HK-2 (cell line): ENCODE data around the gene TUBGCP6.

Experiments
- DNase-seq: peaks from one replicate; pipeline ENCODE4 v3.0.0-alpha.2; 2018; ENCODE audit not compliant: unreplicated experiment

Gene TUBGCP6

DNA sequence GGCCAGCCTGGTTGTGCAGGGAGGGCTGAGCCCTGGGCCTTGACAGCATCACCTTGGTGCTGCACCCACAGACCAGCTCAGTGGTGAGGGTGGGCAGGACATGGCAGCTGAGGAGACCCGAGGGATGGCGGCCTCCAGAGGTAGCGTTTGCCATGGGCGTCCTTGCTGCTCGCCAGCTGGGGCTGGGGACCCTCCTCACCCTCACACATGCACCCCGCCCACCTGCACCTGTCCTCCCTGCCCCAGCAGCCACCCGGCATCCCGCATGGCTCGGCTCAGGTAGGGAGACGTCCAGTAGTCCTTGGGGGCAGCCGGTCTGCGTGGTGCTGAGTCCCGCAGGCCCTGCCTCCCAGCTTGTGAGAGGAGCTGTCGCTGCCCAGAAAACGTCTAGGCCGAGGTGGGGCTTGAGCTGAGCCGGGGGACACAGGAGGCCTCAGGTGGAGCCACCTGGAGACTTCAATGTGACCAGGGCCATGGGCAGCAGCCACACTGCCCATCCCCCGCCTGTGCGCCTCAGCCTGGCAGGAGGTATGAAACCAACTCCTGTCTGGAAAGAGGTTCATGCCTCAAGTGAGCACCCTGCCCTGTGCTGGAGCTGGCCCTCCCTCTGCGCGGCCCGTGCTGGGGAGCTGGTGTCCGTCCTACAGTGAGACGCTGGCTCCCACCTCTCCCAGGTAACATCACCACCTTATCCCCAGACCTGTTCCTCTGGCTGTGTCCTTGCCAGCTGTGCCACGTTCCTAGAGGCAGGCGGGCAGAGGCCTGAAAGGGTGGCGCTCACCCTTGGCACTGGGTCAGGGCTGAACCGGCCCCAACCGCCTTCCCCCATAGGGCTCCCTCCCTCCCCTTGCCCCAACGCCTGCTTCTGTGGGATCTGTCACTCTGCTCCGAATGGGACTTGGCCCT, 62.4 kb downstream of the TUBGCP6 start:
- DNase-seq, result no peak

DNA sequence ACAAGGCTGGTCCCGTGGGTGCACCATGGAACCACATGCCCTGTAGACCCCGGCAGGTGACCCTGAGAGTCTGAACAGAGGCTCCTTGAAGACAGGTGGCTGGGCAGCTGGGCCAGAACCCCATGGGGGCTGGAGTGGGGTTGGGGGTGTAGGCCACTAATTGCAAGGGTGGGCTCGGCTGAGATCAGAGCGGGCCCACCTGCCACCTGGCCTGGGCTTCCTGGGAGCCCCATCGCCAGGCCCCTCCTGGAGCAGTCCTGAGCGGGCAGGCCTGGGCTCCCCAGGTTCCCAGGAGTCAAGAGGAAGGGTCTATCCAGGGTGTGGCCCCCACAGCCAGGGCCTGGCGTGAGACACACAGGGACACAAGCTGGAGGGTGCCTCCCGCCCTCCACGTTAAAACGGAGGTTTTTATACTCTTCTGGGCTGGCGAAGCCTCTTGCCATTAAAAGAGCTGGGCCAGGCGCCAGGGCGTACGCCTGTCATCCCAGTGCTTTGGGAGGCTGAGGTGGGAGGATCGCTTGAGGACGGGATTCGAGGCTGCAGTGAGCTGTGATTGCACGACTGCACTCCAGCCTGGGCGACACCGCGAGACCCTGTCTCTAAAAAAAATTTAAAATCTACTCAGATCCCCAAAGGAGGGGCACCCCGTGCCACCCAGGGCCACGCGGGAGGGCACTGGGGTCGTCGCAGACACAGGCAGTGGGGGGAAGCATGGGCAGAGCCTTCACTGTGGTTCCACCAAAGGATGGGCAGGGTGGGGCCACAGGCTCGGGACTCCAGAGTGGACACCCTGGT, 63.9 kb downstream of the TUBGCP6 start:
- DNase-seq, result no peak

DNA sequence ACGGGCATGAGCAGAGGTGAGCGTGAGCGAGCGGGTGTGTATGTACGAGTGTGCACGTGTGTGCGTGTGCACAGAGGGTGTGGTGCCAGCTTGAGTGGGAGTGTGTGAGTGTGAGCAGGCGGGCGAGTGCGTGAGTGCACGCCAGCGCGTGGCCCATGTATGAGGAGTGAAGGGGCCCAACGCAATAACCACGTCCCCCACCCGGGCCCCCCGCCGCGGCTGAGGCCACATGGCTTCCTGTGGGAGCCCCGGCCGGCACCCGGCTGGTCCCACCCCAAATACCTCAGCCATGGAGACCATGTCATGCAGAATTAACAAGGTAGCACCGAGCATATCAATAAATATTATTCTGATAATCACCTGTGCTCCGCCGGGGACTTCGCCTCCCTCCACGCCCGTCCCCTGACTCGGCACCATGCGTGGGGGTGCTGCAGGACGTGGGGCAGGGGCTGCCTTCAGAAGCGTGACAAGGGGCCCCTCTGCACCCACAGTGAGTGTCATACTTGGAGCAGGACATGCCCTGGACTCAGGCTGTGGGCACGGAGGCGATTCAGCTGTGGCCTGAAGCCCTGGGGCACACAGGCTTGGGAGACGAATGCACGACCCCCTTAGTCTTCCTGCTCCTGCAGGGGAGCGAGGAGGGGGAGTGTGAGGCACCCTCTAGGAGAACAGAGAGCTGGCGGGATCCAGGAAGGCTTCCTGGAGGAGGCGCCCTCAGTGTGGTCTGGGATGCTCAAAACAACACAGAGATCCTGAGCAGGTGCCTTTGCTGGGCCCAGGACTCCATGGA, 64.7 kb downstream of the TUBGCP6 start:
- DNase-seq, result no peak

DNA sequence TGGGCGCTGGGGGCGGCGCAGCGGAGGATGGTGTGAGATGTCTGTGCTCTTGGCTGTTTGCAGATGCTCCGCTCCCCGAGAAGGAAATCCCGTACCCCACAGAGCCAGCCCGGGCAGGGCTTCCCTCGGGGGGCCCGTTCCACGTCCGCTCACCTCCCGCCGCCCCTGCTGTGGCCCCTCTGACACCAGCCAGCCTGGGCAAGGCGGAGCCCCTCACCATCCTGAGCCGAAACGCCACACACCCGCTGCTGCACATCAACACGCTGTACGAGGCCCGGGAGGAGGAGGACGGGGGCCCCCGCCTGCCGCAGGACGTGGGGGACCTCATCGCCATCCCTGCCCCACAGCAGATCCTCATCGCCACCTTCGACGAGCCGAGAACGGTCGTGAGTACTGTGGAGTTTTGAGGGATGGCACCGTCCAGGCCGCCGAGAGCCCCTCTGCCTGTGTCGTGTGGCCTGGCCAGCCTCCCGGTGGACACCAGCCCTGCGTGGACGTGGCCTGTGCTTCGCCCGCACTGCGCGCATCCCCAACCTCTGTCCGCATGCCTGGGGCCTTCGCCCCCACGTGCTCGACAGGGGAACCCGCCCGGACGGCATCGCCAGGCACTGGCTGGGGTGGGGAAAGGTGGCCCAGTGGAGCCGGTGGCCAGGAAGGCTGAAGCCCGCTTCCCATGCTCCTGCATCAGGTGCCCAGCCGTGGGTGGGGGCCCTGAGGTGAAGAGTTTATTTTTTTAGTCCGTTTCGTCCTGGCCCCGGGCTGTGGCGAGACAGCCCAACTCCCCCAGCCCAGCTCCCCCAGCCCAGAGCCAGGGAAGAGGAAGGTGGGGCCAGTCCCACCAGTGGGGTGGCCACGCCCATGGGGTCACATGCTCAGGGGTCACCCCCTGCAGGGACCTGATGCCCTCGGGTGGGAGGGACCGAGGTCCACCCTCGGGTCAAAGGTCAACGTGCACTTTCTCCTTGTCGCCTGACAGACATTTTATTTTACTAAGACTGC, 65.7 kb downstream of the TUBGCP6 start:
- DNase-seq, result no peak

DNA sequence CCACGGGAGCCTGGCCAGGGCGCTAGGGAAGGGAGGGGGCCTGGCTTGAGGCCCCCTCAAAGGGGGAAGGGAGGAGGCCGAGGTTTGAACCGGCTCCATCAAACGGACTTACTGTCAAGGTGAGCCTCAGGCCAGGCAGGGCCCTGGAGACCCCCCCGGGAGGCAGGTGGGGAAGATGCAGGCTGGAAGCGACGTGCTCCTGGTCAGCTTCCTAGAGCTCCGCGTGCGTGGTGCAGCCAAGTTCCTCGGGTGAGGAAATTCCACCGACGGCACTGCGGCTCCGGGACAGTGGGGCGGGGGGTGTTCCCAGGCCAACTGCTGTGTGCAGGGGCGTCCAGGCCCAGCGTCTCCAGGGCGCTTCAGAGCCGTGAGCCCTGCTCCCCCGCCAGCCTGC, 66.4 kb downstream of the TUBGCP6 start:
- DNase-seq, result no peak

DNA sequence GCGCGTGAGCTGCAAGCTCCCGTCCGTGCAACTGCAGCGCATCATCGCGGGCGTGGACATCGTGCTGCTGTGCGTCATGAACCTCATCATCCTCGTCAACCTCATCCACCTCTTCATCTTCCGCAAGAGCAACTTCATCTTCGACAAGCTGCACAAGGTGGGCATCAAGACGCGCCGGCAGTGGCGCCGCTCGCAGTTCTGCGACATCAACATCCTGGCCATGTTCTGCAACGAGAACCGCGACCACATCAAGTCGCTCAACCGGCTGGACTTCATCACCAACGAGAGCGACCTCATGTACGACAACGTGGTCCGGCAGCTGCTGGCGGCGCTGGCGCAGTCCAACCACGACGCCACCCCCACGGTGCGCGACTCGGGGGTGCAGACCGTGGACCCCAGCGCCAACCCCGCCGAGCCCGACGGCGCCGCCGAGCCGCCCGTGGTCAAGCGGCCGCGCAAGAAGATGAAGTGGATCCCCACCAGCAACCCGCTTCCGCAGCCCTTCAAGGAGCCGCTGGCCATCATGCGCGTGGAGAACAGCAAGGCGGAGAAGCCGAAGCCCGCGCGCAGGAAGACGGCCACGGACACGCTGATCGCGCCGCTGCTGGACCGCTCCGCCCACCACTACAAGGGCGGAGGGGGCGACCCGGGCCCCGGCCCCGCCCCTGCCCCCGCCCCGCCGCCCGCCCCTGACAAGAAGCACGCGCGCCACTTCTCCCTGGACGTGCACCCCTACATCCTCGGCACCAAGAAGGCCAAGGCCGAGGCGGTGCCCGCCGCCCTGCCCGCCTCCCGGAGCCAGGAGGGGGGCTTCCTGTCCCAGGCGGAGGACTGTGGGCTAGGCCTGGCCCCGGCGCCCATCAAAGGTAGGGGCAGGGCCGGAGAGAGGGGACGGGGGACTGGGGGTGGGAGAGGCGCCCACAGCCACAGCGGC, 67.0 kb downstream of the TUBGCP6 start:
- no peak for DNase-seq

DNA sequence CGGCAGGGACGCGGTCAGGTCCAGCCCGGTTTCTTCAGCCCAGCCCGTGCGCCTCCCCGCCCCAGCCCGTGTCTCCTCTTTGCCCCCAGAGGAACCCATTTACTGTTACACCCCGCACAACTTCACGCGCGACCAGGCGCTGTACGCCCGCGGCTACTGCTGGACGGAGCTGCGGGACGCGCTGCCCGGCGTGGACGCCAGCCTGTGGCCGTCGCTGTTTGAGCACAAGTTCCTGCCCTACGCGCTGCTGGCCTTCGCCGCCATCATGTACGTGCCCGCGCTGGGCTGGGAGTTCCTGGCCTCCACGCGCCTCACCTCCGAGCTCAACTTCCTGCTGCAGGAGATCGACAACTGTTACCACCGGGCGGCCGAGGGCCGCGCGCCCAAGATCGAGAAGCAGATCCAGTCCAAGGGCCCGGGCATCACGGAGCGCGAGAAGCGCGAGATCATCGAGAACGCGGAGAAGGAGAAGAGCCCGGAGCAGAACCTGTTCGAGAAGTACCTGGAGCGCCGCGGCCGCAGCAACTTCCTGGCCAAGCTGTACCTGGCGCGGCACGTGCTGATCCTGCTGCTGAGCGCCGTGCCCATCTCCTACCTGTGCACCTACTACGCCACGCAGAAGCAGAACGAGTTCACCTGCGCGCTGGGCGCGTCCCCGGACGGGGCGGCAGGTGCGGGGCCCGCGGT, 67.8 kb downstream of the TUBGCP6 start:
- no peak for DNase-seq

DNA sequence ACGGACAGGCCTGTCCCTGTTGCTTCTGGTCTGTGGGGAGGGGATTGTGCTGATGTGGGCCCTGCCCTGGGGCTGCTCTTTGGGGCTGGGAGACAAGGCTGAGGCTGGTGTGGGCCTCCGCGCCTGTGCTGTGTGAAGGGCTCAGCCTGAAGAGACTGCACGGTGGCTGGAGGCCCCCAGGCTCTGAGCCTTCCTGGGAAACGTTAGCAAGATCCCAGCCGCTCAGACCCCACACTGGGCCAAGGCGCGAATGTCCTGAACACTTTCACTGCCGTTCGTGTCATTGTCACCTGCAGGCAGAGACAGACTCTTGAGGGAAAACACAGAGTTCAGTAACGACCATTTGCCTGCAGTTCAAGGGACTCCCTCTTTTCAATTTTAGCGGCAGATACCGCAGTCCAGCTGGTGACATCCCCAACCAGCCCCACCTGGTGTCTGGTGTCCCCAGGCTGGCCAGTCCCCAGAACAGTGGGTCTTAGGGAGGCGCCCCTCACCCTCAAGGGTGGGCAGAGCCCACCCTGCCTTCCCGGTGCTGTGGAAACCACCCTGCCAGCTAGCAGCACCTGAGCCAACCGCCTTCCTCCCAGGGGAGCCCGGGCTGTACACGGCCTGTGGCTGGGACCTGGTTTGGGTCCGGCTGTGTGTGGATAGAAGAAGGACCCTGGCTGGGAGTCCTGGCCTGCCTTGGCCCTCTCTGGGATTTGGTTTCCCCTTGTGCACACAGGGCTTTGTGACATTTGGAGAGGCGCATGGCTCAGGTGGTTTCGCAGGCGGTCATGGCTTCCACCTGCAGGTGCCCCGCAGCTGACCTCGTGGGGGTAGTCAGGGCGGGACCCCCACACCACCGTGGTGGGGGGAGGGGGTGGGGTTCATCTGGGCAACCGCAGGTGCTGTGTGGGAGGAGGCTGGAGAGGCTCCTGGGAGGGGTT, 68.6 kb downstream of the TUBGCP6 start:
- no peak for DNase-seq

DNA sequence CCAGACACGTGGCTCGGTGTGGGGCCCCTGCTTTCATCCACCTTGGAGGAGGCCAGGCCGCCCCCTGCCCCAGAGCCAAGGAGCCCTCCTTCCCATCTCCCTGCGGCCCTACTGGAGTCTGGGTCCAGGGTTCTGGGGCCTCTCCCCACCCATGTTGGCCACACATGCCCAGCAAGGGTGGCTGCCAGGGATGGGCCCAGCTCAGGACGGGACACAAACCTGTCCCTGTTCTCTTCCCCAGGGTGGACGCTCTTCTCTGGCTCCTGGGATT, 69.7 kb downstream of the TUBGCP6 start:
- no peak for DNase-seq

DNA sequence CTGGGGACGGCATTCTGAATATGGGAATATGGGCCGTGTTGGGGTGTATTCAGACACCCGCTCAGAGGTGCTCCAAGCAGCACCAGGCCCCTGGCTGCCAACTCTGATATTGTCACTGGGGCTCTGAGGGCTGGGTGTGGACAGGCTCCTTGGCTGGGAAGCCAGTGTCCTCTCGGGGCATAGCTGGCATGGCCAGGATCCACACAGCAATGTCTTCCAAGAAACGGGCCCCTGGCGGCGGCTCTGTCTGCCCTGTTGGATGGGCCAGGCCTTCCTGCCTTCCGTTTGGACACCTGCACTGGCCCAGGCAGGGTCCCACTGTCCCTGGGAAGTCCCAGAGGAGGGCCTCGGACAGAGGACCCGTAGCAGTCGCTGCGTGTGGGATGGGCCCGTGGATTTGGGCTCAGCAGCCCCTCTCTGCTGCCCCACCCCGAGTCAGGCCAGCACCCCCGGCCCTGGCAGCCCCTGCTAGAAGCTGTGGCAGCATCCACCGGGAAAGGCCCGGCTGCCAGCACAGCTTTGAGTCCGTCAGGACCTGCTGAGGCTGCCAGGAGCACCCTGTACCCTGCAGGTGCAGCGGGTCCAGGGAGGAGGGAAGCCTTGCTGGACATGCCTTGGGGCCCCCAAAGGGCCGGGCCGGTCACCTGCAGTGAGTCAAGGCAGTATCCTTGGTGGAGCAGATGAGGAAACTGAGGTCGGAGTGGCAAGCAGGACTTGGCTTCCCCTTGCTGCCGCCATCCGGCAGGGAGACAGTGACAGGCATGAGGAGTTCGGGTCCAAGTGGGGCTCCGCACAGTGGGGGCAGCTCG, 70.2 kb downstream of the TUBGCP6 start:
- no peak for DNase-seq

DNA sequence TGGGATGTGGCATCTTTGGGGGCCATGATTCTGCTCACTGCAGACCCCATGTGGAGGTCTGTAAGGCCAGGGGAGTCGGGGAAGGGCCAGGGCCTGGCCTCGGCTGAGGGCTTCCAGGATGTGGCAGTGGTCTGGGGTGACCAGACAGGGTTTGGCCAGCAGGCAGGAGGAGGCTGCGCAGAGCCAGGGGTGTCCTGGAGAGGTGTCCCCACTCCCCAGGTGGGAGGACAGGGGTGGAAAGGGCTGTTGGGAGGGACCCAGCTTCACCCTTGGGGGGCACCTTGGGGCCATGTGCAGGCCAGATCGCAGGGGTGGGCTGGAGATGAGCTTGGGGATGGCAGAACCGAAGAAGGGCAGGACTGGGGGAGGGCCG, 70.9 kb downstream of the TUBGCP6 start:
- DNase-seq, result no peak

DNA sequence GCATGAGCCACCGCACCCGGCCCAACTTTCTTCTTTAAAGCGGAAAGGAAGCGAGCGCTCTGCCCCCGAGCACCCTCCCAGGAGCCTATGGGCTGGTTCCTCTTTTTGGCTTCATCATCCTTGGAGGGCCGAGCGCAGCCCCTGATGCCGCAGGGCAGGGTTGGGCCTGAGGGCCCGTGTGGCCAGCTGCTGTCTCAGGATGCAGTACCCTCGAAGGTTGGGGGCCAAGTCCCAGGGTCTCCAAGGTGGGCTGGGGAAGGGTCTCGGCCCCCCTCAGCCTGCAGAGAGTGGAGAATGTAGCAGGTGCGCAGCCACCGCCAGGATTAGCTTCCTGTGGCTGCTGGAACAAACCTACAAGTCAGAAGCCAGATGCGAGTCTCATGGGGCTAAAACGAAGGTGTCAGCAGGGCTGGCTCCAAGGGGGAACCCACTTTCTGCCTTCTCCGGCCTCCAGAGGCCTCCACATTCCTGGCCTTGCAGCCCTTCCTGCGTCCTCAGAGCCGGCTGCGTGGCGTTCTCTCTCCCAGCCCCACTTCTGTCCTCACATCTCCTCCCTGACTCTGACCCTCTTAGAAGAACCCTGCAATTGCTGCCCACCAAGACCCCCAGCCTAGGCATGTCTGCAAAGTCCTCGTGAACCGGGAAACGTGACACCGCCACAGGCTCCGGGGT, 71.4 kb downstream of the TUBGCP6 start:
- DNase-seq, result no peak

DNA sequence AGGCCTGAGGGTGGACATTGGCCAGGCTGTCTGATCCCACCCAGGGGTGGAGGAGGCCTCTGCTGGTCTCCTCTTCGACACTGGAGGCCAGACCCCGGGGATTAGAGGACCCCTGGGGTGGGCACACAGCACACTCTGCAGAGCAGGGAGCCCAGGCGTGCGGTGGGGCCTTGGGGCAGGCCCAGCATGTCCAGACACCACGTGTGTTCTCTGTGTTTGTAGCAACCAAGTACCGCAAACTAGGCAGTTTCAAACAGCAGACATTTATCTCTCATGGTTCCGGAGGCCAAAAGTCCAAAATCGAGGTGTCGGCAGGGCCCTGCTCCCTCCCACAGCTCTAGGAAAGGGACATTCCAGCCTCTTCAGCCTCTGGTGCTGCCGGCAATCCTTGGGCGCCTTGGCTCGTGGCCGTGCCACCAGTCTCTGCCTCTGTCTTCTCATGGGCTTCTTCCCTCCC, 72.8 kb downstream of the TUBGCP6 start:
- no peak for DNase-seq

DNA sequence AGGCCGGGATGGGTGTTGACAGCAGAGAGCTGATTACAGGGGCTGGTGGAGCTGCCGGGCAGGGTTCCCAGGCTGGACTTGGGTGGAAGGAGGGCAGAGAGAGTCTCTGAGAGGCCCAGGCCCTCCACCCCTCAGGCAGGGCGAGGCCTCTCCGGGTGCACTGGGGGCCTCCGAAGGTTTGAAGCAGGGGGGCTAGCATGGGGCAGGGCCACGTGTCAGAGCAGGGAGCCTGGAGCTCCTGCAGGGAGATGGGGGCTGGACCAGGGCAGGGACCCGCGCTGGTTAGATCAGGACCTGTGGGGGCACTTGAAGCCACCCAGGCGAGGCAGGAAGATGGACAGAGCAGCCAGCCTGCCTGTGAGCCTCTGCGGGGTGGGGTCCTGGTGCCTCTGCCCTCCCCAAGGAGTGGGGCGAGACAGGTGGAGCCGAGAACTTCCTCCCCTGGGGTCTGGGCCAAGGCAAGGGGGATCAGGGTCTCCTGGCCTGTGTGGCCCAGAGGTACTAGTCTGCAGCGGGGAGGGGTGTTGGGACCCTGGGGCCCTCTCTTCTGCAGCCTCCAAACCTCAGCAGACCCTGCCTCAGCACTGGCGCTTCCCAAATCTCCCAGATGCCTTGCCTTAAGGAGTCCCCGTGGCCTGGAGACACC, 73.4 kb downstream of the TUBGCP6 start:
- no peak for DNase-seq

DNA sequence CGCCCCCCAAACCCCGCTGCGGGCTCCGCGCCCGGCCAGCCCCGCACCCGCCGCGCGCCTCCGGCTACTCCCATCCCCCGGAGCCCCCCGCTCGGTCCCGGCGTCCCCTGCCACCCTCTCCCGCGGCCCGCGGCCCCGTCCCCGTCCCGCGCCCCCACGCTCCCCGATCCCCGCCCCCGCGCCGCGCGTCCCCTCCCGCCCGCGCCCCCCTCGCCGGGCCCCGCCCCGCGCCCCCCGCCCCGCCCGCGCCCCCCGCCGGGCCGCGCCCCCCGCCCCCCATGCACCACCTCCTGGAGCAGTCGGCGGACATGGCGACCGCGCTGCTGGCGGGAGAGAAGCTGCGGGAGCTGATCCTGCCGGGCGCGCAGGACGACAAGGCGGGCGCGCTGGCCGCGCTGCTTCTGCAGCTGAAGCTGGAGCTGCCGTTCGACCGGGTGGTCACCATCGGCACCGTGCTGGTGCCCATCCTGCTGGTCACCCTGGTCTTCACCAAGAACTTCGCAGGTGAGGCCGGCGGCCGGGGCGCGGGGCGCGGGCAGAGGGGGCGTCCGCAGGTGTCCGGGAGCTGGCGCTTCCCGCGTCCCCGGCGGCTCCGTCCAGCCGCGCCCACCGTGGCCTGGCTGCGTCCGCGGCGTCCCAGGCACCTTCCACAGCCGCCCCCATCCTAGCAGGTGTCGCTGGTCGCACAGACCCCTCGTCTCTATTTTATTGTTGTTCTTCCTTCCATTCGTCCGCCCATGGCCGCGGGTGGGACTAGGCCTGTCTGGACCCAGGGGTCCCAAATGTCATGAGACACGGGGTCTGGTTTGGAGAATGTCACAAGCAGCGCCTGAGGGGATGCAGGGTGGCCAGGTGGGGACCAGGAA, 74.1 kb downstream of the TUBGCP6 start, which contains the start of gene PANX2:
TSS of gene PANX2 (plus strand) at position 279 of the 866 bp plus-strand sequence. CDS start at position 279, 0 bp downstream.
- DNase-seq, result no peak
